Muscle of leg (tissue), 11 donors: ENCODE results near the gene RPRML. TPM values are rescaled to one million over a fixed set of nuclear protein-coding genes. Genes with fewer than 3 reads are reported as not detected.
A peak's percentile ranks its signal among the peaks of the same experiment; 100 is the strongest.
"Not testable (repeated sequence)": the region's sequence is repeated elsewhere in the genome, so short reads cannot be mapped to it uniquely, and the experiment has no call there.

ENCODE experiments used
- DNase-seq: peaks from one replicate; pipeline ENCODE4 v3.0.0; 2013
- H3K27ac ChIP-seq: one replicate; pipeline ENCODE4 v1.5.1; 2013; ENCODE audit warnings: mild to moderate bottlenecking, low read length, control low read depth
- H3K27me3 ChIP-seq: one replicate; pipeline ENCODE4 v1.6.1; 2013; ENCODE audit warnings: low read length; ENCODE audit not compliant: control insufficient read depth, insufficient read depth
- H3K36me3 ChIP-seq: one replicate; pipeline ENCODE4 v1.6.1; 2013; ENCODE audit warnings: low read length; ENCODE audit not compliant: control insufficient read depth, insufficient read depth
- H3K4me1 ChIP-seq: one replicate; pipeline ENCODE4 v1.6.1; 2013; ENCODE audit warnings: low read length; ENCODE audit not compliant: control insufficient read depth, insufficient read depth
- H3K4me3 ChIP-seq: one replicate; pipeline ENCODE4 v1.5.1; 2013; ENCODE audit warnings: low read length, control low read depth
- H3K9me3 ChIP-seq: replicated peaks from 2 replicates; pipeline ENCODE4 v1.6.1; 2013; ENCODE audit warnings: low read depth, low read length; ENCODE audit not compliant: control insufficient read depth
- WGBS: methylation state at CpG from one replicate; pipeline ENCODE4 v1.1.5; 2013; ENCODE audit warnings: missing lambda C conversion rate; ENCODE audit not compliant: insufficient coverage; 5-methylcytosine and 5-hydroxymethylcytosine counted together
- polyA plus RNA-seq, 8 donors: library from polyadenylated mRNA; unstranded; fragments of 120-200 nt; gene quantifications; one replicate each; pipeline versions ENCODE4 v1.2.1 to v1.2.3, GENCODE V29; 2013; ENCODE audit warnings: inconsistent platforms in 1 of 8, low replicate concordance in 1 of 8; ENCODE audit not compliant: insufficient read length in 8 of 8, insufficient read depth in 1 of 8
- total RNA-seq: library from RNA; stranded (reverse); fragments of 120-200 nt; gene quantifications from one replicate; pipeline ENCODE4 v1.2.4, GENCODE V29; 2013

RPRML gene
- total and polyA plus RNA-seq, 9 donors = 0.09 to 0.46 (median 0.30) TPM; not detected in 1

DNA sequence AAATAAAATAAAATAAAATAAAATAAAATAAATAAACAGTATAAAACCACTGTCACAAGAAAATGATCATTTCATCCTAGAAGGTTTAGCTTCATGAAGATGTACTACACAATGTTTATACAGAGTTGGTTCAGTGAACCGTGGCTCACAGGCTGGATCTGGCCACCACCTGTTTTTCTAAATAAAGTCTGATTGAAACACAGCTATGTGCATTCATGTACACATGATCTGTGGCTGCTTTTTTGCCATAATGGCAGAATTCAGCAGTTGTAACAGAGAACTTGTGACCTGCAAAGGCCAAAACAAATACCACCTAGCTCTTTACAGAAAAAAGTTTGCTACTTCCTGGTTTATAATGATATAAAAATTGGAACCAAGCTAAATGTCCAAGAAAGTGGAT is 12.6 kb upstream of the RPRML start:
- Histone ChIP-seq H3K4me3 (no peak overlapping the region), H3K4me1 (peaks cover 2% of the 10 kb centered on the region), H3K9me3 (no peaks in the 10 kb centered on the region), H3K36me3 (no peaks in the 10 kb centered on the region), H3K27ac (no peak overlapping the region), H3K27me3 (no peaks in the 10 kb centered on the region)
- no peak for DNase-seq
- WGBS = no CpG with 5 or more reads among the region's 1 CpG

GRCh38 chr17:46989637-46990431 is 10.8 kb upstream of the RPRML start:
- Histone ChIP-seq H3K4me1 (peaks cover 5% of the 10 kb centered on the region), H3K9me3 (no peaks in the 10 kb centered on the region), H3K27ac (no peak overlapping the region), H3K4me3 (no peak overlapping the region), H3K36me3 (no peaks in the 10 kb centered on the region), H3K27me3 (no peaks in the 10 kb centered on the region)
- no peak for DNase-seq
- 73% methylated on average over 6 of the region's 11 CpGs for WGBS

GRCh38 chr17:46987927-46988326 is 8.9 kb upstream of the RPRML start:
- not testable (repeated sequence) for H3K4me3 ChIP-seq, H3K27me3 ChIP-seq, H3K9me3 ChIP-seq, H3K27ac ChIP-seq, H3K36me3 ChIP-seq, DNase-seq
- no CpG with 5 or more reads among the region's 5 CpGs for WGBS
- peaks cover 10% of the 10 kb centered on the region for H3K4me1 ChIP-seq

DNA sequence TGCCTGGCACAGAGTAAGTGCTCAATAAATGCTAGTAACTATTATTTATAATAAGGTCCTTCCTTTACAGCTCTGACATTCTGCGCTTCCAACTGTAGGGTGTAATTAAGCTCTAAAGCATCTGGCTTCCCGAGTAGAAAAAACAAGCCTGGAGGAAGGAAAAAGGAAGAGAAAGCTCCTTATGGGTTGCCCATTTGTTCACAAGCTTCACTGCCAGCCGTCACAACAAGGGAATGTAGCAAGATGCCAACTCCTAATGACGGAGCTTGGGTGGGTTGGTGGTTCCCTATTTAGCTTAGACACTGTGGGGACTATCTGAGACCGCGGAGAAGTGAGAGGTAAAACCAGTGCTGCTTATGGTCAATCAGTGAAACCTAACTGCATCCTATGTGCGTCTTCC is 7.3 kb upstream of the RPRML start:
- WGBS = 84% methylated on average over 5 of the region's 7 CpGs
- no peaks in the 10 kb centered on the region for H3K9me3 ChIP-seq
- no peaks in the 10 kb centered on the region for H3K36me3 ChIP-seq
- peaks cover 10% of the 10 kb centered on the region for H3K4me1 ChIP-seq
- no peak overlapping the region for H3K4me3 ChIP-seq
- peak overlapping the region; percentile 24 for H3K27ac ChIP-seq
- DNase-seq = no peak
- H3K27me3 ChIP-seq = peaks cover 4% of the 10 kb centered on the region

- H3K36me3 ChIP-seq = no peaks in the 10 kb centered on the region
- 47% methylated on average over 2 of the region's 5 CpGs for WGBS
- no peak overlapping the region for H3K4me3 ChIP-seq
These were observed 5.8 kb upstream of the RPRML start for GRCh38 chr17:46984892-46985291.

DNA sequence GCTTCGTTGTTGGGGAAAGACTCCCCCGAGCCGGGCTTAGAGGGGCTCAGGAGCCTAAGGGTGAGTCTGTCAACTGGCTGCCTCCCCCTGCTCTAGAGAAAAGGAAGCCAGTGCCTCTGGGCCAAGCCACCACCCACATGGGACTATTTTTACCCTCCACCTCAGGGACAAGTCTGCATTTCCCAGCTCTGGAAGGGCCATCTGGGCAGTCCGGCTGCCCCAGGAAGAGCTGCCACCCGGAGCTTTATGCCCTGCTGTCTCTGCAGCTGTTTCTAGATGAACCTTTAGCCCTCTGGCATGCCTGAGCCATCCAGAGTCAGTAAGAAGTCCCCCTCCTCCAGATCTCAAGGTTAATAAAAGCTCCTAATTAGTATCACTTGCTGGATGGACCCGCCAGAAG is 5.3 kb upstream of the RPRML start:
- H3K4me3 ChIP-seq = no peak overlapping the region
- no peaks in the 10 kb centered on the region for H3K36me3 ChIP-seq
- H3K27me3 ChIP-seq = peaks cover 13% of the 10 kb centered on the region
- DNase-seq = peak; percentile 81
- H3K9me3 ChIP-seq = no peaks in the 10 kb centered on the region
- H3K27ac ChIP-seq = peak overlapping the region; percentile 55
- WGBS = 39% methylated on average over 4 of the region's 6 CpGs
- H3K4me1 ChIP-seq = peaks cover 10% of the 10 kb centered on the region

More at GRCh38 chr17:46984892-46985291, 5.8 kb upstream of the RPRML start:
- H3K9me3 ChIP-seq = no peaks in the 10 kb centered on the region
- DNase-seq = peak; percentile 64
- H3K4me1 ChIP-seq = peaks cover 10% of the 10 kb centered on the region
- peaks cover 10% of the 10 kb centered on the region for H3K27me3 ChIP-seq
- H3K27ac ChIP-seq = no peak overlapping the region

- H3K36me3 ChIP-seq = no peaks in the 10 kb centered on the region
- H3K4me1 ChIP-seq = peaks cover 12% of the 10 kb centered on the region
- H3K27me3 ChIP-seq = peaks cover 18% of the 10 kb centered on the region
- no peaks in the 10 kb centered on the region for H3K9me3 ChIP-seq
- WGBS = 57% methylated on average over 2 of the region's 6 CpGs
- DNase-seq = no peak
- H3K4me3 ChIP-seq = no peak overlapping the region
- H3K27ac ChIP-seq = peak overlapping the region; percentile 55
These were observed 4.7 kb upstream of the RPRML start for GRCh38 chr17:46983782-46984181.

- 70% methylated on average over 3 of the region's 6 CpGs for WGBS
- Histone ChIP-seq H3K4me1 (peaks cover 22% of the 10 kb centered on the region), H3K9me3 (no peaks in the 10 kb centered on the region), H3K27ac (no peak overlapping the region), H3K36me3 (no peaks in the 10 kb centered on the region), H3K27me3 (peaks cover 28% of the 10 kb centered on the region), H3K4me3 (no peak overlapping the region)
- DNase-seq = no peak
These were observed 3.5 kb upstream of the RPRML start for GRCh38 chr17:46982577-46982976.

DNA sequence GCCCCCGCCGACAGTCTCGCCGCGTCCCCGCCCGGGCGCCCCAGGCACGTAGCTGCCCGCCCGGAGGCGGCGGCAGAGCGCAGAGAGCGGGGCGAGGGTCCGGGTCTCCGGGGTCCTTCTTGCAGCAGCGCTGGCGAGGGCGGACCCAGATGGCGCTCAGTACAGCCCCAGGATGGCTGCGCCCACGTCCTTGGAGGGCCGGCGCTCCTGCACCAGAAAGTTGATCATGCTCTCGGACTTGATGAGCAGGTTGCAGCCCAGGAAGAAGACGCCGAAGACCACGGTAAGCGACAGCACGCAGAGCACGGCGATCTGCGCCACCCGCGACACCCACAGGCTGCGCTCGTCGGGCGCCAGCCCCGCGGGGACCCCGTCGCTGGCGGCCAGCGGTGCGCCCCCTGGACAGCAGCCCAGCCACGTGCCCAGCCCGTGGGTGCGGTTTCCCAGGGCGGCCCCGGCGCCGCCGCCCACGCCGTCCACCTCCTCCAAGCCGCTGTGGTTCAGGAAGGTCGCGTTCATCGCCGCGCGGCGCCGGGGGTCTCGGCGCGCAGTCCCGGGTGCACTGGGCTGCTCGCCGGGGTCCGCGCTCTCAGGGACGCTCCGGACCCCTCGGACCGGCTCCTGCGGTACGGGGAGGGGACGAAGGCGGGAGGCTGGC is 435 bp downstream of the RPRML start:
- DNase-seq = no peak
- under 1% methylated on average over 83 of the region's 83 CpGs for WGBS
- no peaks in the 10 kb centered on the region for H3K36me3 ChIP-seq
- peak overlapping the region; percentile 28 for H3K4me3 ChIP-seq
- peaks cover 49% of the 10 kb centered on the region for H3K27me3 ChIP-seq
- peaks cover 16% of the 10 kb centered on the region for H3K4me1 ChIP-seq
- no peak overlapping the region for H3K27ac ChIP-seq
- H3K9me3 ChIP-seq = no peaks in the 10 kb centered on the region

DNA sequence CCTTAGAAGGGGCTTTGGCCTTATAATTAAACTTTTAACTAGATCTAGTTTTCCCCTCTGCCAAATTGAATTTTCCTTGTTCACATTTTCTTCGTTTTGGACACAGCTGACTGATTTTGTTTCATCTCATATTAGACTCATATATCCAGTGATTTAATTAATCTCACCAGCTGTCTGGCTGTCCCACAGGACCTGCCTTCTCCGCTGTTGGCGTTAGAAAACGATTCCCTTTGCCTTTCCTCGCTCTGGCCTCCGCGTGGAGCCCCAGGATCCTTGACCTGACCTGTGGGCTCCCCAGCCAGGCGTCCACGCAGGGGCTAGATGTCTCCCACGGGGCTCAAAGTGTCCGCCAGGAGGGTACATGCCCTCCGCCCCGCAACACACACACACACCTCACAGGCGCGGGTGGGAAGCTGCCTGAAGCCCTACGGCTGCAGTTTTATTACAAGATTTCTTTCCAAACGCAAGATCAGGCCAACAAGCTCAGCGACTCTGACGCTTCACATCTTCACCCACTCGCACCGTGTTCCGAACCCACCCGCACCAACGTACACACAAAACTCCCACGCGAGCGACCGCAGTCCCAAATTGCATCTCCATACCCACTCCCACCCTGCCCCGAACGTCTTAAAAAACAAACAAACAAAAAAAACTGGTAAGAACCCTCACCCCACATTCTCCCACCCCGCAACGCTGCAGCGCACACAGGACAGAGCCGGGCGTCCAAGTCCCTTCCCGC is 1.1 kb downstream of the RPRML start:
- Histone ChIP-seq H3K4me3 (no peak overlapping the region), H3K27me3 (peaks cover 52% of the 10 kb centered on the region), H3K36me3 (no peaks in the 10 kb centered on the region), H3K4me1 (peaks cover 16% of the 10 kb centered on the region), H3K9me3 (no peaks in the 10 kb centered on the region), H3K27ac (no peak overlapping the region)
- 5% methylated on average over 36 of the region's 36 CpGs for WGBS
- no peak for DNase-seq
